GM12801 (cell line): Measurements from ENCODE around the gene NBEA.

Experiments
- TF ChIP-seq, protein P1 (sequence below): IDR thresholded peaks from one replicate; pipeline ENCODE4 v1.5.1; 2011; ENCODE audit warnings: control low read depth; ENCODE audit not compliant: insufficient read length; ENCODE audit errors: extremely low read depth

Gene NBEA

DNA sequence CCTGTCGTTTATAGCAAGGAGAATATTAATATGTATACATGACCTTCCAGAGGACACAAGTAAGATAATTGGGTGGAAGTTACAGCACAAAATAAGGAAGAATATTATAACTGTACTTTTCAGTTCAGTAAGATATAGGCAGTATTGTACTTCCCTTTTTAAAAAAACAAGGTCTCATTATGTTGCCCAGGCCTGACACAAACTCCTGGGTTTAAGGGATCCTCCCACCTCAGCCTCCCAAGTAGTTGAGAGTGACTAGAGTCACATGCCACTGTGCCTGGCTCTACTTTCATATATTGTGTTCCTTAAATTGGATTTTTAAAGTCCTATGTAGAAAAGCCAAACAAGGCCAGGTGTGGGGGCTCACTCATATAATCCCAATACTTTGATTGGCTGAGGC is 553.9 kb downstream of the NBEA start:
- TF ChIP-seq, protein P1, sequence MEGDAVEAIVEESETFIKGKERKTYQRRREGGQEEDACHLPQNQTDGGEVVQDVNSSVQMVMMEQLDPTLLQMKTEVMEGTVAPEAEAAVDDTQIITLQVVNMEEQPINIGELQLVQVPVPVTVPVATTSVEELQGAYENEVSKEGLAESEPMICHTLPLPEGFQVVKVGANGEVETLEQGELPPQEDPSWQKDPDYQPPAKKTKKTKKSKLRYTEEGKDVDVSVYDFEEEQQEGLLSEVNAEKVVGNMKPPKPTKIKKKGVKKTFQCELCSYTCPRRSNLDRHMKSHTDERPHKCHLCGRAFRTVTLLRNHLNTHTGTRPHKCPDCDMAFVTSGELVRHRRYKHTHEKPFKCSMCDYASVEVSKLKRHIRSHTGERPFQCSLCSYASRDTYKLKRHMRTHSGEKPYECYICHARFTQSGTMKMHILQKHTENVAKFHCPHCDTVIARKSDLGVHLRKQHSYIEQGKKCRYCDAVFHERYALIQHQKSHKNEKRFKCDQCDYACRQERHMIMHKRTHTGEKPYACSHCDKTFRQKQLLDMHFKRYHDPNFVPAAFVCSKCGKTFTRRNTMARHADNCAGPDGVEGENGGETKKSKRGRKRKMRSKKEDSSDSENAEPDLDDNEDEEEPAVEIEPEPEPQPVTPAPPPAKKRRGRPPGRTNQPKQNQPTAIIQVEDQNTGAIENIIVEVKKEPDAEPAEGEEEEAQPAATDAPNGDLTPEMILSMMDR = no peak

DNA sequence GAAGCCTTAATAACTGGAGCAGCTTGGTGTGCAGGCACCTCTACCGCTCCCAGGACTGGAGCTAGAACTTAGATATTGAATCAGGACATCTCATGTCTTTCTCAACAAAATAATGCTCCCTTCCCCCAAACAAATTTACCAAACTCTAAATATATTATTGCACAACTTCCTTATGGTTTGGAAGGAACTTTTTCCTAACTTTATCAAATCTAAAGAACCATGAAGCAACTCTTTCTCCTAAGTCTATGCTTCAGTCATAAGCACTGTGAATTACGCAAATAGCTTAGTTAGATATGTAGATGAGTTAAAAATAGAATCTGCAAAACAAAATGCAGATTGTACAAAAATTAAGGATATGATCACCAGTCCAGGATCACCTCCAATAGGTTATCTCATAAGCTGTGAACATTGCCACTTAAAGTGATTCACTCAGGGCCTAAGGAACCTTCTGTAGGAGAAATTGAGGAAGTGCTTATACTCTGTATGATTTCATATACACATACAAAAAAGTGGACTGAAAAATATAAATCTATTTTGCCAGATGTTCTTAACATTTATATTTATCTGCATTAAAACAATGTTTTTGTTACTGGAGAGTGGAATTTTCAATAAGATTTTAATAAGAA is 554.8 kb downstream of the NBEA start:
- TF ChIP-seq, protein P1 = no peak

DNA sequence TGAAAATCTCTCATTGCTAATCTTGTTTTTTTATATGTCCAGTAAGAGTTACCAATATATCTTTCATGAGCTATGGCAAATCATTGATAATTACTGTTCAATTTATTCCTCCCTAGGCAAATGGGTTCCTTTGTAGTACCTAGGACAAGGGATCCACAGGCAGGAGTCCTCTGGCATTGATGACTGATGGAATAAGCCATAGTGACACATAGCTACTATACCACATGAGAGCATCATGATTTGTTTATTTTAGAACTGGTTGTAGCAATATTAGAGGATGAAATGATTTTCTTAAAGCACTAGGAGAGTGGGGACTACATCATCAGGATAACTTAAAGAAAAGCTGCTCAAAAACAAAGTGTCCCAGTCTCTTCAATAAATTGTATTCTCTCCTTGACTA is 556.2 kb downstream of the NBEA start:
- TF ChIP-seq, protein P1 = no peak

DNA sequence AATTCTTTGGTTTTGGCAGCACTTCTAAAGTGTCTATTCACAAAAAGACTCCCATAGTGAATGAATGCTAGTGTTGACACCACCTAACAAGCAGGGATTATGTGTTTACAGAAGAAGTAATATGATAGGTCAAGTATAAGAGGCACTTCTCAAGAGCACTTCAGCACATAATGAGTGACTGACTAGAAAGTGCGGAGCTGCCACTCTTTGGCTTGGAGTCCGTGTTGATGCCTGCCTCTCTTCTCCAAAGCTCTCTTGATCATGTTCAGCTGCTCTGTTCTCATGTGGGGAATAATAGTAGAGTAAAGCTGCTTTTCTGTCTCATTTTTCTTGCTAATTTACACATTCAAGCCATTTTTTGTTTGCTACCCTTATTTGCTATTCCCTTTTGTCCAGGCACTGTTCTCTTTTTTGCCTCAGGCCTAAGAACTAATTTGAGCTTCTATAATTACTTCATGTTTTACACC is 557.2 kb downstream of the NBEA start:
- TF ChIP-seq, protein P1 = no peak

DNA sequence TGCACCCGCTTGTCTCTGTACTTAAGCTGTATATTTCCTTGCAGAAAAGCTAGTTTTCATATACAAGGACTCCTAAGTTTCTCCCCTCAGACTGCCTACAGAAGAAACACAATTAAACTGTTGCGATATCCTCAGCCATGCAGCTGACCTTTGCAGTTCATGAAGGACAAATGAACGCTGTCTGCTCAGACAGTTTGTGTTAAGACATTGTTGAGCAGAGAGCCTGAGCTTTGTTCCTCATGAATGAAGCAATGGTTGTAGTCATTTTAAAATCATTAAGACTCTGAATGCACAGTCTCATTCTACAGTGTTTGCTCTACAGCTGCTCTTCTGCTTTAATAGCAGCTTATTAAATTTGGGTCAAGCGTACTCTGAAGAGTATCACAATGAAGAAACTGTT is 557.6 kb downstream of the NBEA start:
- TF ChIP-seq, protein P1 = no peak

DNA sequence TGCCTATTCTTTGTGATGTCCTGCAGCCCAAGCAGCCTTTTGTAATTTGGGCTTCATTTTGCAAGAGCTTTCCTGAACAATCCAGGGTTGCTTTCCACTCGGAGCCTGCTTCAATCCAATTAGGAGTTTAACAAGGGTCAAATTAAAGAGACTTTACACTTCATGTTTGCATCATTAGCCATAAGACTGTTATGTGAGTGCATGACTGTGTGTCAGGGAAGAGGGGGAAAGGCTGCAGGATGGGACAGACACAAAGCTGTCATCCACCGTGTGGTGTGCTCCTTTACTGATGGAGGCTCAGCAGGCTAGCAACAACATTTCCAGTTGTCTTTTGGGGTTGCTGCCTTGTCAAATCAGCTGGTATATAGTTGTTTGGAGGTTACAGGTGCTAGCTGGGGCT is 558.1 kb downstream of the NBEA start:
- TF ChIP-seq, protein P1 = no peak

DNA sequence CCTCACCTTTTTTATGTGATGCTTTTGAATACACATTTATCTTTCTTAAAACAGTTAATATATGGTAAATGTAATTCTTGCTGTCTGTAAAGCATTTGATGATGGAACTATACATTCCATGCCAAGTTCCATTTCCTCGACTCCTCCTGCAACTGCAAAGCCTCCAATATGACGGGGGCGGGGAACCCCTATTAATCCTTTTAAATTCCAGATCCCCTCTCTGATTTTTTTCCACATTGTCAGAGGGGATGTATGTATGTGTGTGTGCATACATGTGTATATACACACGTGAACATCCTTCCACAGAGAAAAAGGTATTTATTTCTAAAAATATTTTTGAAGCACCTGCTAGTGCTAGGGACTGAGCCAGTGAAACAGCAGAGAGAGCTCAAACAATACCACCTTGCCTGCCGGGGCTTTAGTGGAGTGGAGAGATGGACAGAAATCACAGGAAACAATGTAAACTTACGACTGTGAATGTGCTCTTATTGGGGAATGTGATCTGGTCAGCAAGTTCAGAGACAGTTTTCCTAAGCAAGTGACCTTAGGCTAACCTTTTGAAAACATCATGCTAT is 559.7 kb downstream of the NBEA start:
- TF ChIP-seq, protein P1 = no peak
